DOHH2 (cell line): ENCODE data around the gene ABLIM2.

Source experiments
- H3F3A ChIP-seq: fragments of 200-600 bp; sonication (generic), shearing (Covaris generic); 2 replicates; pipeline ENCODE4 v1.6.0; 2016; ENCODE audit warnings: antibody characterized with exemption, mild to moderate bottlenecking; ENCODE audit not compliant: control insufficient read depth, insufficient read depth
- H3K27ac ChIP-seq: fragments of 200-600 bp; sonication (generic); 2 replicates; pipeline ENCODE4 v1.5.1; 2014; ENCODE audit warnings: low read depth, mild to moderate bottlenecking, low read length, moderate library complexity
- H3K27me3 ChIP-seq: fragments of 200-600 bp; sonication (generic); 2 replicates; pipeline ENCODE4 v1.6.1; 2014; ENCODE audit warnings: mild to moderate bottlenecking, low read length, mixed read lengths; ENCODE audit not compliant: control insufficient read depth
- H3K36me3 ChIP-seq: fragments of 200-600 bp; sonication (generic); 2 replicates; pipeline ENCODE4 v1.6.1; 2014; ENCODE audit warnings: mild to moderate bottlenecking, low read length, moderate library complexity, mixed read lengths; ENCODE audit not compliant: control insufficient read depth
- H3K4me1 ChIP-seq: fragments of 200-600 bp; sonication (generic); 2 replicates; pipeline ENCODE4 v1.6.1; 2014; ENCODE audit warnings: mild to moderate bottlenecking, low read length, mixed read lengths; ENCODE audit not compliant: control insufficient read depth
- H3K4me2 ChIP-seq: fragments of 200-600 bp; sonication (generic); 2 replicates; pipeline ENCODE4 v1.6.0; 2014; ENCODE audit warnings: mild to moderate bottlenecking, low read length, moderate library complexity
- H3K4me3 ChIP-seq: fragments of 200-600 bp; sonication (generic); 2 replicates; pipeline ENCODE4 v1.5.1; 2014; ENCODE audit warnings: mild to moderate bottlenecking, low read length, mixed read lengths
- H3K79me2 ChIP-seq: fragments of 200-600 bp; sonication (generic); 2 replicates; pipeline ENCODE4 v1.6.1; 2014; ENCODE audit warnings: mild to moderate bottlenecking, low read length, mixed read lengths; ENCODE audit not compliant: control insufficient read depth
- H3K9me2 ChIP-seq: fragments of 200-600 bp; sonication (generic); replicated peaks from 2 replicates; pipeline ENCODE4 v1.6.1; 2014; ENCODE audit warnings: mild to moderate bottlenecking, low read length, mixed read lengths; ENCODE audit not compliant: control insufficient read depth
- H3K9me3 ChIP-seq: fragments of 200-600 bp; sonication (generic); 2 replicates; pipeline ENCODE4 v1.6.1; 2014; ENCODE audit warnings: antibody characterized with exemption, low read length, mixed read lengths; ENCODE audit not compliant: control insufficient read depth, insufficient read depth
- H4K20me1 ChIP-seq: fragments of 200-600 bp; sonication (generic); 2 replicates; pipeline ENCODE4 v1.6.0; 2014; ENCODE audit warnings: low read depth, mild to moderate bottlenecking, antibody characterized with exemption, low read length, moderate library complexity; ENCODE audit not compliant: control insufficient read depth, insufficient read depth
- EZH2phosphoT487 ChIP-seq: fragments of 200-600 bp; sonication (generic); IDR thresholded peaks from 2 replicates; pipeline ENCODE4 v1.6.1; 2017; ENCODE audit warnings: borderline replicate concordance, mild to moderate bottlenecking, antibody characterized with exemption, low read length, moderate library complexity, mixed read lengths
- TF ChIP-seq, protein P1 (sequence below): fragments of 200-600 bp; sonication (generic); IDR thresholded peaks from one replicate; pipeline ENCODE4 v1.5.1; 2014; ENCODE audit warnings: antibody characterized with exemption, mild to moderate bottlenecking, low read depth, low read length; ENCODE audit not compliant: poor library complexity, severe bottlenecking

ABLIM2 gene

DNA sequence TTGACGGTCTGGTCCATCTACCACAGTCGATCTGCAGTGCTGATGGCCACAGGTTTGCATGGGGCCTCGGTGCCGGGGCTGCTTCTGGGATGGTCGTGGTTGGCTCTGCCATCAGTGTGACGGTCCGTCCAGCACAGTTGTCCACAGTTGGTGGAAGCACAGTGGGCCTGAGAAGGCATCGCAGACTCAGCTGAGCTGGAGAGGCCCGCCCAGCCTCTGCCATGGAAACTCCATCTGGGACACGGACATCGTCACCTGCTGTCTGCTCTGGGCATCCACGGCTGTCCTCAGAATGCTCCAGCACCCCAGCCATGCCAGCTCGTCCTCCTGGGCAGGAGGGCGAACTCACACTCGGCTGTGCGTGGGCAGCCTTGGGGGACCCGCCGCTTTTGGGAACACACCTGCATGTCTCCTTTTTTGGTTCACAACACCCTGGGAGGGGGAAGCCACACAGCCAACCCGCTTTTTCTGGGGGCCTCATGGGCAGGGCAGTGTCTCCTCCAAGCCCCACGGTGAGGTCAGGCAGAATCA is 33.0 kb downstream of the ABLIM2 start:
- H3F3A ChIP-seq = no peaks in the 10 kb centered on the region
- no peak overlapping the region for H3K4me3 ChIP-seq
- no peaks in the 10 kb centered on the region for H3K27me3 ChIP-seq
- H3K36me3 ChIP-seq = no peaks in the 10 kb centered on the region
- H3K79me2 ChIP-seq = no peaks in the 10 kb centered on the region
- no peak overlapping the region for H3K27ac ChIP-seq
- TF ChIP-seq, protein P1, sequence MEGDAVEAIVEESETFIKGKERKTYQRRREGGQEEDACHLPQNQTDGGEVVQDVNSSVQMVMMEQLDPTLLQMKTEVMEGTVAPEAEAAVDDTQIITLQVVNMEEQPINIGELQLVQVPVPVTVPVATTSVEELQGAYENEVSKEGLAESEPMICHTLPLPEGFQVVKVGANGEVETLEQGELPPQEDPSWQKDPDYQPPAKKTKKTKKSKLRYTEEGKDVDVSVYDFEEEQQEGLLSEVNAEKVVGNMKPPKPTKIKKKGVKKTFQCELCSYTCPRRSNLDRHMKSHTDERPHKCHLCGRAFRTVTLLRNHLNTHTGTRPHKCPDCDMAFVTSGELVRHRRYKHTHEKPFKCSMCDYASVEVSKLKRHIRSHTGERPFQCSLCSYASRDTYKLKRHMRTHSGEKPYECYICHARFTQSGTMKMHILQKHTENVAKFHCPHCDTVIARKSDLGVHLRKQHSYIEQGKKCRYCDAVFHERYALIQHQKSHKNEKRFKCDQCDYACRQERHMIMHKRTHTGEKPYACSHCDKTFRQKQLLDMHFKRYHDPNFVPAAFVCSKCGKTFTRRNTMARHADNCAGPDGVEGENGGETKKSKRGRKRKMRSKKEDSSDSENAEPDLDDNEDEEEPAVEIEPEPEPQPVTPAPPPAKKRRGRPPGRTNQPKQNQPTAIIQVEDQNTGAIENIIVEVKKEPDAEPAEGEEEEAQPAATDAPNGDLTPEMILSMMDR = no peak
- no peak for TF ChIP-seq EZH2phosphoT487
- no peaks in the 10 kb centered on the region for H3K9me3 ChIP-seq
- H3K9me2 ChIP-seq = no peaks in the 10 kb centered on the region
- peaks cover 28% of the 10 kb centered on the region for H3K4me1 ChIP-seq
- no peak overlapping the region for H3K4me2 ChIP-seq
- no peaks in the 10 kb centered on the region for H4K20me1 ChIP-seq

- no peaks in the 10 kb centered on the region for H3K9me2 ChIP-seq
- no peaks in the 10 kb centered on the region for H3K9me3 ChIP-seq
- H3K36me3 ChIP-seq = no peaks in the 10 kb centered on the region
- peaks cover 17% of the 10 kb centered on the region for H3K4me1 ChIP-seq
- H3K79me2 ChIP-seq = no peaks in the 10 kb centered on the region
- no peak for TF ChIP-seq EZH2phosphoT487
- TF ChIP-seq, protein P1 = no peak
- peak overlapping the region; percentile 22; the same call in 1 of the 2 replicates for H3K4me2 ChIP-seq
- H4K20me1 ChIP-seq = no peaks in the 10 kb centered on the region
- H3K27ac ChIP-seq = no peak overlapping the region
- no peak overlapping the region for H3K4me3 ChIP-seq
- H3F3A ChIP-seq = no peaks in the 10 kb centered on the region
- H3K27me3 ChIP-seq = no peaks in the 10 kb centered on the region
Measured at GRCh38 chr4:8123870-8124269, 34.7 kb downstream of the ABLIM2 start.

DNA sequence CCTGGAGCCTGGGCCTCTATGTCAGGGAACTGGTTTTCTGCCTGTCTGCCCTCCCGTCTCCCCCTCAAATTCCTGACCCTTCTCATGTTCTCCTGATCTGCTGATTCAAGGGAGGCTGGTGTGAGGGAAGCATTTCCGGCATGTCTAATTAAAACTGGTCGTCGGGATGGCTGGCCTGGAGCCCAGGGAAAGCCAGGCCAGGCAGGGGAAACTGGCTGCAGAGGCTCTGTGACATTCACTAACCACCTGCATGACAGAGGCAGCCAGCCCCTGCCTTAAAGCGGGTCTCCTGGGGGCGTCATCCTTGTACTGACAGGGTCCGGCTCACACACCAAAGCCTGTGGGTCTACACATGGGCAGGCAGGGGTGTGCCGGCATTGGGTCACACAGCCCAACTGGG is 35.2 kb downstream of the ABLIM2 start:
- H3K27me3 ChIP-seq = no peaks in the 10 kb centered on the region
- H4K20me1 ChIP-seq = no peaks in the 10 kb centered on the region
- H3K4me1 ChIP-seq = peaks cover 17% of the 10 kb centered on the region
- no peaks in the 10 kb centered on the region for H3K9me2 ChIP-seq
- no peaks in the 10 kb centered on the region for H3K9me3 ChIP-seq
- H3K4me2 ChIP-seq = peak overlapping the region; percentile 22; the same call in 1 of the 2 replicates
- TF ChIP-seq, protein P1 = no peak
- no peaks in the 10 kb centered on the region for H3K79me2 ChIP-seq
- H3K4me3 ChIP-seq = no peak overlapping the region
- H3K27ac ChIP-seq = no peak overlapping the region
- H3K36me3 ChIP-seq = no peaks in the 10 kb centered on the region
- no peaks in the 10 kb centered on the region for H3F3A ChIP-seq
